Testis (tissue), 2 donors: Measurements from ENCODE around the gene TMEM11.

Source experiments
- POLR2A ChIP-seq: fragments of 450-650 bp; IDR thresholded peaks from one replicate; pipeline ENCODE4 v1.6.1; 2017; ENCODE audit warnings: antibody characterized with exemption, mild to moderate bottlenecking, moderate library complexity
- TF ChIP-seq, protein P1 (sequence below), 3 experiments: fragments of 450-650 bp in 2 of 3; fragments of 200-600 bp in 1 of 3; sonication (generic) in 1 of 3; IDR thresholded peaks; one replicate each; pipeline ENCODE4 v1.5.1; 2016 to 2019; ENCODE audit warnings: antibody characterized with exemption in 3 of 3, mild to moderate bottlenecking in 2 of 3, moderate library complexity in 1 of 3

DNA sequence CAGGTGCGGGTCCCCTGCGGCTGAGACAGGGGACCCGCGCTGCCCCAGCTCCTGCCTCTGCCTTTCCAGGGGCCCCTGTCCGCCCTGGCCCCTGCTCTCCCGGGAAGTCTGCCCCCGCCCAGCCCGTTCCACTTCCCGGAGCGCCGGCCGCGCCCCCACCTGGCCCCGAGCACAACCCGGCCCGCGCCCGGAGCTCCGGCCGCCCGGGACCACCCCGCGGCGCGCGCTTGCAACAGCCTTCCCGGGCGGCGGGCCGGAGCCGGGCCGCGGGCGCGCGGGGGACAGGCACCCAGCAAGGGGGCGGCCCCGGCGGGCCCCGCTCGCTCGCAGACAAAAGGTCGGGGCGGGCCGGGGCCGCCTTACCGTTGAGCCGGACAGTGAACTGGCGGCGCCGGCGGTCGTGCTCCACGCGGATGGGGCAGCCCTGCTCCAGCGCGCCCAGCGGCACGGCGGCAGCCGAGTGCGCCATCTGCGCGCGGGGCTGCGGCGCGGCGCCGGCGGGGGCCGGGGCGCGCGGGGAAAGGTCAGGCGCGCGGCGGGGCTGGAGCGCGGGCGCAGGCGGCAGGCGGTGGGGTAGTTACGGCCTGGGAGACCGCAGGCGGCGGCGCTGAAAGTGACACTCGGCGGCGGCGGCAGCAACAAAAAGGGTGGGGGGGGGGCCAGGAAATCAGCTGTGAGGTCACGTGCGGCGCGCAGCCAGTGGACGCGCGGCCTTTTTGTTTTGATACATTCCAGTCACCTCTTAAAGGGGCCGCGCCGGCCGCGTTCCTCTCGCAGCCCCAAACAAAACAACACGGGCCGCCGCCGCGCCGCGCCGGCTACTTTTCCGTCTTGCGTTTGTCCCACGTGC is 39.1 kb upstream of the TMEM11 start, which contains the start of gene NATD1:
- TF ChIP-seq, protein P1, sequence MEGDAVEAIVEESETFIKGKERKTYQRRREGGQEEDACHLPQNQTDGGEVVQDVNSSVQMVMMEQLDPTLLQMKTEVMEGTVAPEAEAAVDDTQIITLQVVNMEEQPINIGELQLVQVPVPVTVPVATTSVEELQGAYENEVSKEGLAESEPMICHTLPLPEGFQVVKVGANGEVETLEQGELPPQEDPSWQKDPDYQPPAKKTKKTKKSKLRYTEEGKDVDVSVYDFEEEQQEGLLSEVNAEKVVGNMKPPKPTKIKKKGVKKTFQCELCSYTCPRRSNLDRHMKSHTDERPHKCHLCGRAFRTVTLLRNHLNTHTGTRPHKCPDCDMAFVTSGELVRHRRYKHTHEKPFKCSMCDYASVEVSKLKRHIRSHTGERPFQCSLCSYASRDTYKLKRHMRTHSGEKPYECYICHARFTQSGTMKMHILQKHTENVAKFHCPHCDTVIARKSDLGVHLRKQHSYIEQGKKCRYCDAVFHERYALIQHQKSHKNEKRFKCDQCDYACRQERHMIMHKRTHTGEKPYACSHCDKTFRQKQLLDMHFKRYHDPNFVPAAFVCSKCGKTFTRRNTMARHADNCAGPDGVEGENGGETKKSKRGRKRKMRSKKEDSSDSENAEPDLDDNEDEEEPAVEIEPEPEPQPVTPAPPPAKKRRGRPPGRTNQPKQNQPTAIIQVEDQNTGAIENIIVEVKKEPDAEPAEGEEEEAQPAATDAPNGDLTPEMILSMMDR (IDR thresholded peaks at IDR 0.05), result no peak
- no peak for TF ChIP-seq POLR2A
